Naive thymus-derived CD4-positive, alpha-beta T cell (primary cell): ENCODE data around the gene SSBP2. TPM values are rescaled to one million over a fixed set of nuclear protein-coding genes. Genes with fewer than 3 reads are reported as not detected.
A peak's percentile ranks its signal among the peaks of the same experiment; 100 is the strongest.

Source experiments
- ATAC-seq: fragments of 150-1000 bp; cut with Tn5 transposase; 2 replicates; pipeline ENCODE4 v1.10.0; 2021; ENCODE audit warnings: mild to moderate bottlenecking, moderate library complexity
- CTCF ChIA-PET: fragments of 350-600 bp; sonication (Branson Sonifier 250); formaldehyde crosslinking; loops from one replicate; lab custom pipeline; 2021; ENCODE audit warnings: antibody characterized with exemption; lab: Charles Lee
- POLR2A ChIA-PET: fragments of 350-600 bp; sonication (Branson Sonifier 250); formaldehyde crosslinking; loops from one replicate; lab custom pipeline; 2021; ENCODE audit warnings: antibody characterized with exemption, inconsistent platforms; lab: Charles Lee
- DNase-seq, 9 donors: peaks; one replicate each; pipeline versions ENCODE4 v3.0.0 to v3.0.0-alpha.2; 2020 to 2022; ENCODE audit warnings: mixed read lengths in 1 of 9
- H3K27ac ChIP-seq: one replicate; pipeline ENCODE4 v1.7.0; 2013; ENCODE audit warnings: mild to moderate bottlenecking, low read depth, low read length, moderate library complexity
- H3K27me3 ChIP-seq, 2 donors: one replicate each; pipeline ENCODE4 v1.7.0; 2013; ENCODE audit warnings: low read length in 2 of 2, mild to moderate bottlenecking in 2 of 2, moderate library complexity in 2 of 2; ENCODE audit not compliant: control insufficient read depth in 2 of 2, insufficient read depth in 2 of 2
- H3K36me3 ChIP-seq, 3 experiments: 1 replicate in 2 of 3; 2 replicates in 1 of 3; pipeline ENCODE4 v1.7.0; 2013; ENCODE audit warnings: low read length in 3 of 3, mild to moderate bottlenecking in 3 of 3, moderate library complexity in 1 of 3; ENCODE audit not compliant: insufficient read depth in 3 of 3, control insufficient read depth in 2 of 3
- H3K4me1 ChIP-seq, 2 donors: one replicate each; pipeline ENCODE4 v1.7.0; 2013; ENCODE audit warnings: low read length in 2 of 2, mild to moderate bottlenecking in 2 of 2, moderate library complexity in 1 of 2; ENCODE audit not compliant: control insufficient read depth in 2 of 2, insufficient read depth in 2 of 2
- H3K4me3 ChIP-seq: 2 replicates; pipeline ENCODE4 v1.7.0; 2013; ENCODE audit warnings: mild to moderate bottlenecking, low read length
- H3K9me3 ChIP-seq, 3 experiments: 1 replicate in 2 of 3; 2 replicates in 1 of 3; pipeline ENCODE4 v1.7.0; 2013; ENCODE audit warnings: low read length in 3 of 3; ENCODE audit not compliant: control insufficient read depth in 2 of 3
- H3K27ac Mint-ChIP-seq, 9 donors: one replicate each; pipeline ENCODE4 v1.8.0; 2020 to 2022; ENCODE audit warnings: mixed read lengths in 9 of 9, mild to moderate bottlenecking in 8 of 9, moderate library complexity in 5 of 9, inconsistent platforms in 2 of 9
- H3K27me3 Mint-ChIP-seq, 5 donors: one replicate each; pipeline ENCODE4 v1.8.0; 2021 to 2022; ENCODE audit warnings: mixed read lengths in 5 of 5, mild to moderate bottlenecking in 1 of 5
- H3K36me3 Mint-ChIP-seq, 5 donors: one replicate each; pipeline ENCODE4 v1.8.0; 2020 to 2022; ENCODE audit warnings: mixed read lengths in 5 of 5, mild to moderate bottlenecking in 3 of 5, inconsistent platforms in 1 of 5
- H3K4me1 Mint-ChIP-seq, 7 donors: one replicate each; pipeline ENCODE4 v1.8.0; 2020 to 2022; ENCODE audit warnings: mixed read lengths in 7 of 7, mild to moderate bottlenecking in 3 of 7, inconsistent platforms in 1 of 7
- H3K4me3 Mint-ChIP-seq, 10 donors: one replicate each; pipeline ENCODE4 v1.8.0; 2020 to 2022; ENCODE audit warnings: mild to moderate bottlenecking in 10 of 10, mixed read lengths in 10 of 10, moderate library complexity in 6 of 10, inconsistent platforms in 2 of 10
- H3K9me3 Mint-ChIP-seq, 11 donors: one replicate each; pipeline ENCODE4 v1.8.0; 2020 to 2022; ENCODE audit warnings: mixed read lengths in 11 of 11, mild to moderate bottlenecking in 4 of 11, inconsistent platforms in 1 of 11, moderate library complexity in 1 of 11
- intact Hi-C, 2 donors: fragments of 100-400 bp; cut with micrococcal nuclease; formaldehyde crosslinking; loops; one replicate each; pipeline ENCODE4 v1.15.1; 2023
- polyA plus RNA-seq, 2 donors: library from polyadenylated mRNA; unstranded; fragments of 300-500 nt; fragmentation: Illumina TruSeq; gene quantifications; one replicate each; pipeline ENCODE4 v1.2.3, GENCODE V29; 2021
- total RNA-seq, 6 experiments: library from RNA in 5 of 6; stranded (reverse) in 5 of 6; gene quantifications; 1 replicate in 5 of 6; 2 replicates in 1 of 6; pipeline ENCODE4 v1.2.3 and lab custom pipeline; 2021 to 2026

The SSBP2 gene
- total and polyA plus RNA-seq, 7 experiments from 2014 or later: 36.7 to 99.8 (median 70.7) TPM

GRCh38 chr5:81779916-81780266, 29.0 kb upstream of the SSBP2 start:
- H3K9me3 ChIP-seq: no peaks in the 10 kb centered on the region
- DNase-seq (peak in 5 of 9 donors; percentile 13 to 29 (median 25)), ATAC-seq (peak; percentile 47)
- ChIA-PET CTCF (interaction anchor here (0.5 to 1.0 kb wide), 3 partner anchors 29 to 352 kb away, joined by 3 to 4 read pairs (median 4); partner anchors contain the start of gene SSBP2), POLR2A (interaction anchor here (0.6 to 4.7 kb wide), 6 partner anchors 18 to 437 kb away, joined by 3 to 23 read pairs (median 6); partner anchors contain the start of gene SSBP2)
- Mint-ChIP-seq H3K9me3 (peaks cover 0 to 3% (median 0%) of the 10 kb centered on the region in 11 donors), H3K4me3 (peak overlapping the region; percentile 82 to 92 (median 88)), H3K27ac (peak overlapping the region; percentile 94 to 100 (median 95)), H3K36me3 (peaks cover 0 to 4% (median 0%) of the 10 kb centered on the region in 5 donors), H3K4me1 (peaks cover 9 to 35% (median 29%) of the 10 kb centered on the region in 7 donors), H3K27me3 (no peaks in the 10 kb centered on the region)
- H3K36me3 ChIP-seq: no peaks in the 10 kb centered on the region
- peaks cover 5 to 9% of the 10 kb centered on the region in 2 donors for H3K4me1 ChIP-seq
- no peaks in the 10 kb centered on the region for H3K27me3 ChIP-seq
- H3K4me3 ChIP-seq: peak overlapping the region; percentile 51
- peak overlapping the region; percentile 70 for H3K27ac ChIP-seq
- intact Hi-C loops: loop anchor here (1.0 to 5.0 kb wide), 5 partner anchors 29 to 71 kb away; partner anchors contain the start of gene SSBP2 (in 2 of the 2)

DNA sequence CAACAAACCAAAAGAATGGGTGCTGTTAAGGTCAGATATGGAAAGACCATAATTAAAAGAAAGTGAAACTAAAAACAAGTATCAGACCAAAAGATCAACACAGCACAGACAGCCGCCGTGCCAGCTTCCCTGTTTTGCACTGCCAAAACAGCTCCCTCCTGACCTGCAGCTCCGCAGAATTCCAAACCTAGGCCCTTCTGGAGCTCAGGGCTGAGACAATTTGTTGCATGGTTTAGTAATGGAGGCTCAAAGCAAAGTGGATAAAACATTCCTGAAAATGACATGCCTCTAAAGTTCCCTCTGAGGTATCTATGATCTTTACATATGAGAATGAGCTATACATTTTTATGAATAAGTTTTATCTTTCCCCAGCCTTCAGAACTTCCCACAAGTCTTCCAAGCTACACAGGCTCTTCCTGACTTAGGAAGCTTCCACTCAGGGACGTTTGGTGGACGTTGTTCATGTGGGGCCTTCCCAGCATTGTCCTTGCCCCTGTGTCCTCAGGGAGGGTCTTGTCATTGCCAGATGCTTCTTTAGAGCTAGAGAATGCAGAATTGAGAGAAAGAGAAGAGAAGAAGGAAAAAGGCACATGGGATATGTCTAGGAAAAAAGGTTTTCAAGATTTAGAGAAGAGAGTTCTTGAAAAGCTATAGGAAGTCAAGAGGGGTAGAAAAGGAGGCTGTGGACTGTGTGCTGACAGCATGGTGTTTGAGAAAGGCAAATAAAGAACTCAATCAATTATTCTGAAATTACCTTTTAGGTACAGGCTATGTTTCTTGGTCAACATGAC, 28.4 kb upstream of the SSBP2 start:
- DNase-seq: peak in 8 of 9 donors; percentile 14 to 48 (median 36)
- Mint-ChIP-seq H3K4me3 (peak overlapping the region; percentile 82 to 92 (median 88)), H3K27ac (peak overlapping the region; percentile 94 to 100 (median 95)), H3K4me1 (peaks cover 9 to 35% (median 29%) of the 10 kb centered on the region in 7 donors), H3K27me3 (no peaks in the 10 kb centered on the region), H3K36me3 (peaks cover 0 to 4% (median 0%) of the 10 kb centered on the region in 5 donors), H3K9me3 (peaks cover 0 to 3% (median 0%) of the 10 kb centered on the region in 11 donors)
- intact Hi-C loops: loop anchor here (1.0 to 5.0 kb wide), 5 partner anchors 28 to 72 kb away; partner anchors contain the start of gene SSBP2 (in 2 of the 2)
- Histone ChIP-seq H3K27ac (peak overlapping the region; percentile 70), H3K9me3 (no peaks in the 10 kb centered on the region), H3K4me3 (peak overlapping the region; percentile 51), H3K36me3 (no peaks in the 10 kb centered on the region), H3K4me1 (peaks cover 5 to 9% of the 10 kb centered on the region in 2 donors), H3K27me3 (no peaks in the 10 kb centered on the region)
- ChIA-PET CTCF (interaction anchor here (0.6 to 1.0 kb wide), 3 partner anchors 29 to 160 kb away, joined by 4 read pairs; partner anchors contain the start of gene SSBP2), POLR2A (interaction anchor here (0.5 to 4.7 kb wide), 14 partner anchors 18 to 1562 kb away, joined by 3 to 23 read pairs (median 3); partner anchors contain the start of genes ATG10 and SSBP2)
- ATAC-seq: peak; percentile 74

- Mint-ChIP-seq H3K4me1 (peaks cover 9 to 35% (median 29%) of the 10 kb centered on the region in 7 donors), H3K9me3 (peaks cover 0 to 3% (median 0%) of the 10 kb centered on the region in 11 donors), H3K4me3 (peak overlapping the region; percentile 82 to 92 (median 88)), H3K27me3 (no peaks in the 10 kb centered on the region), H3K27ac (peak overlapping the region; percentile 94 to 100 (median 95)), H3K36me3 (peaks cover 0 to 4% (median 0%) of the 10 kb centered on the region in 5 donors)
- ChIA-PET POLR2A (interaction anchor here (0.5 to 4.7 kb wide), 10 partner anchors 17 to 193 kb away, joined by 3 to 23 read pairs (median 4); partner anchors contain the start of genes ATG10 and SSBP2), CTCF (interaction anchor here (0.6 to 1.0 kb wide), 2 partner anchors 28 to 161 kb away, joined by 4 read pairs; partner anchors contain the start of gene SSBP2)
- no peaks in the 10 kb centered on the region for H3K9me3 ChIP-seq
- peak overlapping the region; percentile 70 for H3K27ac ChIP-seq
- no peaks in the 10 kb centered on the region for H3K27me3 ChIP-seq
- peak overlapping the region; percentile 51 for H3K4me3 ChIP-seq
- ATAC-seq (peak; percentile 46), DNase-seq (peak in 2 of 9 donors; percentile 11 to 14)
- intact Hi-C loops: loop anchor here (1.0 to 5.0 kb wide), 5 partner anchors 27 to 73 kb away; partner anchors contain the start of gene SSBP2 (in 2 of the 2)
- H3K36me3 ChIP-seq: no peaks in the 10 kb centered on the region
- peaks cover 5 to 9% of the 10 kb centered on the region in 2 donors for H3K4me1 ChIP-seq
These were observed 27.7 kb upstream of the SSBP2 start for GRCh38 chr5:81778642-81779041.

DNA sequence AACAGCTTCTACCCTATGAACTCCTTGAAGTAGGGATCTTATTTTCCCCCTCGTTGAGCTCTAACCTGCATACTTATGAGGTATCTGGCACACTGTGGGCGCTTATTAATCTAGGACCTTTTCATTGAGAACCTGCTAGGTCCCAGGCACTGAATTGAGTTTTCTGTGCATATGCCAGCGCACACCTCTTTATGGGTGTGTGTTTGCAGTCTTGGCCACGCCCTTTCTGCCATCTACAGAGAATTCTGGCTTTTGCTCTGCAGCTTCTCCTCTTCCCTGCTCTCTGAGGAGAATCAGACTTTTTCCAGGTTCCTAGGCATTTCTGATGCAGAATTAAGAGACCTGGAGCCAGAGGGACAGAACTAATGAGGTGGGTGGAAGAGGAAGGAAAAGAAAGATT, 25.4 kb upstream of the SSBP2 start:
- CTCF ChIA-PET: no interaction called here

DNA sequence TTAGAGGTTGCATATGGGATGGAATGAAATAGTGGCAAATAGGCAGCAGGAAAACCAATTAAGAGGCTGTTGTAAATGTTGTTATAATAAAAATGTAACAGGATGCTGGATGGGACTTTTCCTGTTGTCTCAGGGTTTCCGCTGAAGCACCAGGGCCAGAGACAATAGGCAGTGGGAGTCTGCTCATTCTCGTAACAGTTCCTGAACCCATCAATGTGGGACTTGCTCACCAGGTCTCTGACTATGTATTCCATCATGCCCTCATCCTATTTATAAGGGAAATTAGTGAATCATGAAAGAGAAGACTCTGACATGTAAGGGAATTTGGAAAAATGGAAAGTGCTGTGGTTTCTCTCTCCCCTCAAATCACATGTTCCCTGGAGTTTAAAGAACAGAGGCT, 23.5 kb upstream of the SSBP2 start:
- Mint-ChIP-seq H3K4me3 (no peak overlapping the region), H3K27me3 (peaks cover 0 to 7% (median 0%) of the 10 kb centered on the region in 5 donors), H3K36me3 (peaks cover 0 to 4% (median 0%) of the 10 kb centered on the region in 5 donors), H3K4me1 (peaks cover 7 to 27% (median 20%) of the 10 kb centered on the region in 7 donors), H3K9me3 (peaks cover 0 to 8% (median 0%) of the 10 kb centered on the region in 11 donors), H3K27ac (no peak overlapping the region)
- Histone ChIP-seq H3K9me3 (no peaks in the 10 kb centered on the region), H3K27me3 (no peaks in the 10 kb centered on the region), H3K4me1 (peaks cover 4 to 5% of the 10 kb centered on the region in 2 donors), H3K27ac (no peak overlapping the region), H3K4me3 (no peak overlapping the region), H3K36me3 (no peaks in the 10 kb centered on the region)
- no peak for DNase-seq
- POLR2A ChIA-PET: no interaction called here
- intact Hi-C loops: no loop called here
- ATAC-seq: no peak
- CTCF ChIA-PET: no interaction called here

More for the DNA sequence above, 25.4 kb upstream of the SSBP2 start:
- Histone ChIP-seq H3K4me1 (peaks cover 5 to 9% of the 10 kb centered on the region in 2 donors), H3K27me3 (no peaks in the 10 kb centered on the region), H3K27ac (no peak overlapping the region), H3K4me3 (no peak overlapping the region), H3K36me3 (no peaks in the 10 kb centered on the region), H3K9me3 (no peaks in the 10 kb centered on the region)
- POLR2A ChIA-PET: no interaction called here
- Mint-ChIP-seq H3K27me3 (peaks cover 0 to 7% (median 0%) of the 10 kb centered on the region in 5 donors), H3K27ac (peak overlapping the region in 2 of 9 donors; percentile 23 to 28), H3K4me3 (no peak overlapping the region), H3K4me1 (peaks cover 9 to 35% (median 29%) of the 10 kb centered on the region in 7 donors), H3K36me3 (peaks cover 0 to 4% (median 0%) of the 10 kb centered on the region in 5 donors), H3K9me3 (peaks cover 0 to 8% (median 0%) of the 10 kb centered on the region in 11 donors)
- ATAC-seq (no peak), DNase-seq (no peak)
- intact Hi-C loops: loop anchor here in 1 of 2 donors (5.0 kb wide), 1 partner anchor 41 kb away; no protein-coding TSS in a partner anchor

DNA sequence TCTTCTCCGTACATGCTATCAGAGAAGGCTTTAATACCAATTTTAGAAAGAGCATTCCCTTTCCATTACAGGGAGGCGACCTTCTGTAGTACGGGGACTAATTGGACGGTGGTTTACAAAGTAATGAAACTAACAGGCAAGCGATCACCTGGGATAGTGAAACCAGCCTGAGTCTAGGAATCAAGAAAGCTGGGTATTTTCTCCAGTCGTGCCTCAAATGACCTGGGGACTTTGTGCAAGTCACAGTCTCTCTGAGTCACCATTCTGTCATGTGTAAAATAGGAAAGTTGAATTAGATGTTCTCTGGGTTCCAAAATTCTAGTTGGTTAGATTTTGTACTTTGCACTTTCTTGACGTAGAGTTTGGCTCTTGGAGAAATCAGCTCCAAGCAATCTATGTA, 22.7 kb upstream of the SSBP2 start:
- H3K9me3 ChIP-seq: no peaks in the 10 kb centered on the region
- no peak overlapping the region for H3K27ac Mint-ChIP-seq
- no peak for DNase-seq

More for the DNA sequence above, 22.7 kb upstream of the SSBP2 start:
- ATAC-seq: no peak
- Mint-ChIP-seq H3K9me3 (peaks cover 0 to 8% (median 0%) of the 10 kb centered on the region in 11 donors), H3K27me3 (peaks cover 0 to 7% (median 0%) of the 10 kb centered on the region in 5 donors), H3K4me3 (no peak overlapping the region), H3K4me1 (peaks cover 1 to 19% (median 13%) of the 10 kb centered on the region in 7 donors), H3K36me3 (peaks cover 0 to 4% (median 0%) of the 10 kb centered on the region in 5 donors)
- Histone ChIP-seq H3K4me3 (no peak overlapping the region), H3K27me3 (no peaks in the 10 kb centered on the region), H3K36me3 (no peaks in the 10 kb centered on the region), H3K4me1 (peaks cover 0 to 4% of the 10 kb centered on the region in 2 donors), H3K27ac (no peak overlapping the region)
- ChIA-PET CTCF (no interaction called here), POLR2A (interaction anchor here (0.6 to 0.8 kb wide), 2 partner anchors 12 to 447 kb away, joined by 3 read pairs; no protein-coding TSS in a partner anchor)
- intact Hi-C loops: no loop called here
